Measurements from ENCODE around the gene CCDC192.

DNA sequence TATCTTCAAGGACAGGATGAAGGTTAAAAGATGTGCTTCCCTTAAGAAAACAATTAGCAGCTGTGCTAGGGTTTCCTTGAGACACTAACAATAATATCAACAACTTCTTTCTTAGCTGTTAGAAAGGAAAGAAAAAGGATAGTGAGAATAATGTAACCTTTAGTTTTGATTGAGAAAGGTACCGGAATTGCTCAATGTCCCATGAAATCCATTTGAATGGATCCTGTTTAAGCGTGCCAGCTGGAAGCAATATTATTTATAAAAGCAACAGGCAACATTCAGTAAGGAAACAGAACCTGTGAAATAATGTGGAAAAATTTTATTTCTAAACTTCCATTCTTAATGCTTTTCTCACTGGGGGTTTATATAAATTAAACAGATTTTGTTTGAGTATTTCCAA, 120.9 kb downstream of the CCDC192 start:
- TF ChIP-seq, protein P1, sequence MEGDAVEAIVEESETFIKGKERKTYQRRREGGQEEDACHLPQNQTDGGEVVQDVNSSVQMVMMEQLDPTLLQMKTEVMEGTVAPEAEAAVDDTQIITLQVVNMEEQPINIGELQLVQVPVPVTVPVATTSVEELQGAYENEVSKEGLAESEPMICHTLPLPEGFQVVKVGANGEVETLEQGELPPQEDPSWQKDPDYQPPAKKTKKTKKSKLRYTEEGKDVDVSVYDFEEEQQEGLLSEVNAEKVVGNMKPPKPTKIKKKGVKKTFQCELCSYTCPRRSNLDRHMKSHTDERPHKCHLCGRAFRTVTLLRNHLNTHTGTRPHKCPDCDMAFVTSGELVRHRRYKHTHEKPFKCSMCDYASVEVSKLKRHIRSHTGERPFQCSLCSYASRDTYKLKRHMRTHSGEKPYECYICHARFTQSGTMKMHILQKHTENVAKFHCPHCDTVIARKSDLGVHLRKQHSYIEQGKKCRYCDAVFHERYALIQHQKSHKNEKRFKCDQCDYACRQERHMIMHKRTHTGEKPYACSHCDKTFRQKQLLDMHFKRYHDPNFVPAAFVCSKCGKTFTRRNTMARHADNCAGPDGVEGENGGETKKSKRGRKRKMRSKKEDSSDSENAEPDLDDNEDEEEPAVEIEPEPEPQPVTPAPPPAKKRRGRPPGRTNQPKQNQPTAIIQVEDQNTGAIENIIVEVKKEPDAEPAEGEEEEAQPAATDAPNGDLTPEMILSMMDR (IDR thresholded peaks at IDR 0.05): no peak
- TF ChIP-seq ZFX (IDR thresholded peaks at IDR 0.05; ENCODE audit: borderline replicate concordance): no peak
